Duodenal mucosa (tissue), 2 donors: ENCODE measurements around the gene MIF.

Experiments
- H3K27ac ChIP-seq: one replicate; pipeline ENCODE4 v1.7.0; 2013; ENCODE audit warnings: low read depth, low read length
- H3K27me3 ChIP-seq, 2 donors: one replicate each; pipeline ENCODE4 v1.7.0; 2013; ENCODE audit warnings: low read length in 2 of 2, control low read depth in 1 of 2; ENCODE audit not compliant: insufficient read depth in 2 of 2, control insufficient read depth in 1 of 2
- H3K36me3 ChIP-seq, 2 donors: one replicate each; pipeline ENCODE4 v1.7.0; 2013; ENCODE audit warnings: low read length in 2 of 2, control low read depth in 1 of 2; ENCODE audit not compliant: insufficient read depth in 2 of 2, control insufficient read depth in 1 of 2
- H3K4me1 ChIP-seq, 2 donors: one replicate each; pipeline ENCODE4 v1.7.0; 2013; ENCODE audit warnings: low read length in 2 of 2, control low read depth in 1 of 2; ENCODE audit not compliant: insufficient read depth in 2 of 2, control insufficient read depth in 1 of 2
- H3K4me3 ChIP-seq, 2 donors: one replicate each; pipeline ENCODE4 v1.7.0; 2013; ENCODE audit warnings: low read length in 2 of 2, low read depth in 1 of 2
- H3K9ac ChIP-seq, 2 donors: one replicate each; pipeline ENCODE4 v1.7.0; 2013; ENCODE audit warnings: low read length in 2 of 2, low read depth in 1 of 2
- H3K9me3 ChIP-seq, 2 donors: one replicate each; pipeline ENCODE4 v1.7.0; 2013; ENCODE audit warnings: low read length in 2 of 2, control low read depth in 1 of 2; ENCODE audit not compliant: control insufficient read depth in 1 of 2

The MIF gene

DNA sequence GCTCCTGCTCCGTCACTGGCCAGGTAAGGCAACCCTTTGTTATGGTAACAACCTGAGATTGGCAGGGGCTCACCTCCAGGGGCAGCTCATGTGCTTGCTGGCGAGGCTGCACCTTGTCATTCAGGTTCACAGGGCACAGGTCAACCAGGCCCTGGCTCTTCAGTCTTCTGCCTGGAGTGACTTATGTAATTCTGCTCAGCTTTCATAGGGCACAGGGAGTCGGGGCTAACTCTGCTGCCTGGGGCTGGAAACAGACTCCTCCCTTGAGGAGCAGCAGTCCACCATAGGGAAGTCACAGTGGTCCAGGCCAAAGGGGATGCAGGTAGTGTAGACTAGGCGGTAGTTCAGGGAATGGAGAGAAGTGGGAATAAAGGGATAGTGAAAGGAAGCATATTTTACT is 1.5 kb upstream of the MIF start:
- Histone ChIP-seq H3K9me3 (no peaks in the 10 kb centered on the region), H3K27ac (no peak overlapping the region), H3K4me1 (peaks cover 16 to 21% of the 10 kb centered on the region in 2 donors), H3K9ac (no peak overlapping the region), H3K27me3 (no peaks in the 10 kb centered on the region), H3K4me3 (no peak overlapping the region), H3K36me3 (peaks cover 0 to 16% of the 10 kb centered on the region in 2 donors)

DNA sequence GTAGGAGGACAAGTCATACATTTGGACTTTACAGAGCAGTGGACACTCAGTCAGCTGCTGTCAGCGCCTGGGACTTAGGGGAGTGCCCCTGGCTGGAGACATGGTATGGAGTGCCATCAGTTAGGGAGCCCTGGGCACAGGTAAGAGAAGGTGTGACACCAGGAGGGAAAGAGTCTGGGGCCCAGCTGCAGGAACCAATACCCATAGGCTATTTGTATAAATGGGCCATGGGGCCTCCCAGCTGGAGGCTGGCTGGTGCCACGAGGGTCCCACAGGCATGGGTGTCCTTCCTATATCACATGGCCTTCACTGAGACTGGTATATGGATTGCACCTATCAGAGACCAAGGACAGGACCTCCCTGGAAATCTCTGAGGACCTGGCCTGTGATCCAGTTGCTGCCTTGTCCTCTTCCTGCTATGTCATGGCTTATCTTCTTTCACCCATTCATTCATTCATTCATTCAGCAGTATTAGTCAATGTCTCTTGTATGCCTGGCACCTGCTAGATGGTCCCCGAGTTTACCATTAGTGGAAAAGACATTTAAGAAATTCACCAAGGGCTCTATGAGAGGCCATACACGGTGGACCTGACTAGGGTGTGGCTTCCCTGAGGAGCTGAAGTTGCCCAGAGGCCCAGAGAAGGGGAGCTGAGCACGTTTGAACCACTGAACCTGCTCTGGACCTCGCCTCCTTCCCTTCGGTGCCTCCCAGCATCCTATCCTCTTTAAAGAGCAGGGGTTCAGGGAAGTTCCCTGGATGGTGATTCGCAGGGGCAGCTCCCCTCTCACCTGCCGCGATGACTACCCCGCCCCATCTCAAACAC is 850 bp upstream of the MIF start:
- peaks cover 16 to 26% of the 10 kb centered on the region in 2 donors for H3K4me1 ChIP-seq
- no peaks in the 10 kb centered on the region for H3K9me3 ChIP-seq
- peaks cover 0 to 20% of the 10 kb centered on the region in 2 donors for H3K36me3 ChIP-seq
- H3K27ac ChIP-seq, result peak overlapping the region; percentile 99
- peak overlapping the region; percentile 84 to 88 for H3K9ac ChIP-seq
- H3K4me3 ChIP-seq, result peak overlapping the region; percentile 83 to 88
- no peaks in the 10 kb centered on the region for H3K27me3 ChIP-seq

DNA sequence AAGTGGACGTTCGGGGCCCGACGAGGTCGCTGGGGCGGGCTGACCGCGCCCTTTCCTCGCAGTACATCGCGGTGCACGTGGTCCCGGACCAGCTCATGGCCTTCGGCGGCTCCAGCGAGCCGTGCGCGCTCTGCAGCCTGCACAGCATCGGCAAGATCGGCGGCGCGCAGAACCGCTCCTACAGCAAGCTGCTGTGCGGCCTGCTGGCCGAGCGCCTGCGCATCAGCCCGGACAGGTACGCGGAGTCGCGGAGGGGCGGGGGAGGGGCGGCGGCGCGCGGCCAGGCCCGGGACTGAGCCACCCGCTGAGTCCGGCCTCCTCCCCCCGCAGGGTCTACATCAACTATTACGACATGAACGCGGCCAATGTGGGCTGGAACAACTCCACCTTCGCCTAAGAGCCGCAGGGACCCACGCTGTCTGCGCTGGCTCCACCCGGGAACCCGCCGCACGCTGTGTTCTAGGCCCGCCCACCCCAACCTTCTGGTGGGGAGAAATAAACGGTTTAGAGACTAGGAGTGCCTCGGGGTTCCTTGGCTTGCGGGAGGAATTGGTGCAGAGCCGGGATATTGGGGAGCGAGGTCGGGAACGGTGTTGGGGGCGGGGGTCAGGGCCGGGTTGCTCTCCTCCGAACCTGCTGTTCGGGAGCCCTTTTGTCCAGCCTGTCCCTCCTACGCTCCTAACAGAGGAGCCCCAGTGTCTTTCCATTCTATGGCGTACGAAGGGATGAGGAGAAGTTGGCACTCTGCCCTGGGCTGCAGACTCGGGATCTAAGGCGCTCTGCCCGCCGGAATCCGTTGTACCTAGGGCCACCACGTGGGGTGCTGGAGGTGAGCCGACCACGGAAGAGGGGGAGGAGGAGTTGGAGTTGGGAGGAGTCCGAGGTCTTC is 771 bp downstream of the MIF start:
- H3K36me3 ChIP-seq, result peaks cover 0 to 26% of the 10 kb centered on the region in 2 donors
- H3K27me3 ChIP-seq, result no peaks in the 10 kb centered on the region
- H3K27ac ChIP-seq, result peak overlapping the region; percentile 99
- peak overlapping the region; percentile 83 to 88 for H3K4me3 ChIP-seq
- peak overlapping the region; percentile 84 to 88 for H3K9ac ChIP-seq
- peaks cover 16 to 26% of the 10 kb centered on the region in 2 donors for H3K4me1 ChIP-seq
- H3K9me3 ChIP-seq, result no peaks in the 10 kb centered on the region

DNA sequence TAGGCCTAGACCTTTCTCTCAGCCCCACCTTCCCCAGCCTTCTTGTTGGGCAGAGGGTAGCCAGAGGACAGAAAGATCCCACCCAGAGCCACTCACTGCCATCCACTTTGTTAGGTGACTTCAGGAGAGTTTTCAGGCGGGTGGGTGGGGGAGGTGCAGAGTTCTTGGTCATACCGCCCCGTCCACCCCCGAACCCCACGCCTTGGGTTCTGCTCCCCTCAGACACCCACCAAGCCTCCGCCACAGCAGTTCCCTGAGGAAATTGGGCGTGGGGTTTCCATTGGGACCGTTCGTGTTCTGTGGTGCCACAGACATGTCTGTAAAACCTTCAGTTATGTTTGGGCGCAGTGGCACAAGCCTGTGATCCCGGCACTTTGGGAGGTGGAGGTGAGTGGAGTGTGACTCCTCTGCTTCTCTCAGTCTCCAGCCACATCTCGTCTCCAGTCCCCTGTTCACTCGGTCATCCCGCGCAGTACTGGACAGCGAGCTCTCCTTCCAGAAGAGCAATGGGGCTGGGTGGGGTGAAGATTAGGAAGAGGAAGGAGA is 1.5 kb downstream of the MIF start:
- Histone ChIP-seq H3K4me3 (peak overlapping the region; percentile 83 to 88), H3K9me3 (no peaks in the 10 kb centered on the region), H3K36me3 (peaks cover 0 to 26% of the 10 kb centered on the region in 2 donors), H3K4me1 (peaks cover 16 to 26% of the 10 kb centered on the region in 2 donors), H3K9ac (peak overlapping the region; percentile 84 to 88), H3K27ac (peak overlapping the region; percentile 99), H3K27me3 (no peaks in the 10 kb centered on the region)

DNA sequence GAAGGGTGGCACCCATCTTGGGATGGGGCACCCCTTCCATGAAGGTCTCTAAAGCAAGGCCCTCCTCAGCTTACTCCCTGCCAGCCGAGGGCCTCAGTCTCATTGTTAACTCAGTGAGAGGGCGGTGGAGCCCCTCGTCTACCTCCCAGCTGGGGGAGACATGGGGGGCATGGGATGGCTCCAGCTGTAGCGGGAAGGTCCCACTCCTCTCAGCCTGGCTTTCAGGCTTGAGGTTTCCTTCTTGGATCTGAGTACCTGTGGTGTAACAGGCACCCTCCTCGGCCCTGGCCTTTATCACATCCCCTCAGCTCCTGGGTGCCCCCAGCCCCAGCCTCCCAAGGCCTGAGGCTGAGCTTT is 2.0 kb downstream of the MIF start:
- Histone ChIP-seq H3K9ac (no peak overlapping the region), H3K9me3 (no peaks in the 10 kb centered on the region), H3K4me1 (peaks cover 16 to 26% of the 10 kb centered on the region in 2 donors), H3K27me3 (no peaks in the 10 kb centered on the region), H3K4me3 (no peak overlapping the region), H3K27ac (no peak overlapping the region), H3K36me3 (peaks cover 0 to 26% of the 10 kb centered on the region in 2 donors)

DNA sequence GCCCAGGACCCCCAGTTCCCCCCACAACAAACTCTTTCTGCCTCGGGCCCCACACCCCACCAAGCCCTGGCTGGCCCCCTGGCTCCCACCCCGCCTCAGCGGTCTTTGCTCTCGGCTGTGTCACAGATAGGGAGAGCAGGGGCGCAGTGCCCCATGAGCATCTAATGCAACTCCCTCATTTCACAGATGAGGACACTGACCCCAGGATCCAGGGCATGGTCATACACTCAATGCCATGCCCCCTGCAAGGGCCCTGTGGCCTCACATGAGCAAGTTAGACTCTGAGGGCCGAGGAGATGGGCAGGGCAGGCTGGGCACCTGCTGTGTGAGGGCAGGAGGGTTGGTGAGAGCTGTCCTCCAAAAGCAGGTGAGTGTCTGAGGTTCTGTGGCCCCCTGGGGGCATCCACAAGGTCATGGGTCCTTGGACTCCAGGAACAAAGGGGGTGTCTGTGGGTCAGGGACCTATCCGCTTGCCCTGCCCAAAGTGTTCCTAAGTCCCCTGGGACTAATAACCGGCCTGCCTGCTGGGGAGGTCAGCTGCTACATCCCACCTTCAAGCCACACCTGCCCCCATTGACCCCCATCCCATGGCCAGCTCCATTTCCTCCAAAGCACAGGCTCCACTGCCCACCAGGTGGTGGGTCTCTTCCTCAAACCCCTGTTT is 2.5 kb downstream of the MIF start:
- Histone ChIP-seq H3K4me3 (no peak overlapping the region), H3K9ac (no peak overlapping the region), H3K36me3 (peaks cover 0 to 26% of the 10 kb centered on the region in 2 donors), H3K4me1 (peaks cover 16 to 26% of the 10 kb centered on the region in 2 donors), H3K27me3 (no peaks in the 10 kb centered on the region), H3K9me3 (no peaks in the 10 kb centered on the region), H3K27ac (no peak overlapping the region)

DNA sequence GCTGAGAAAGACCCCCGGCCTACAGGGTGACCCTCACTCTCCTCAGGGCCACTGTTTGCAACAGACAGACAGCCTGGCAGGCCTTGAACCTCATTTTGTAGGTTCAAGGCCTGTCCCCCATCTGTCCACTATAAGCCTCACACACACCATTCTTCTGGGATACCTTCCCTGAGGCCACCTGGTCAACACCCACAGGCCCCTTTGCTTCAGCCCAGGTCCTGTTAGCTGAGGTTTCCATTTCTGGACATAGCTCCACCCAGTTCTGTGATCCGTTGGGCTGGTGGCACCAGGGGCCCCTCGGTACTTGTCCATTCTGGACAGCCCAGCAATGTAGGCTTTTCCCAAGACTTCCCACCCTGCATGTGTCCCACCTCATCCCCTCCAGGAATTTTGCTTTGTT is 3.1 kb downstream of the MIF start:
- no peak overlapping the region for H3K27ac ChIP-seq
- H3K27me3 ChIP-seq, result no peaks in the 10 kb centered on the region
- no peak overlapping the region for H3K9ac ChIP-seq
- no peak overlapping the region for H3K4me3 ChIP-seq
- H3K4me1 ChIP-seq, result peaks cover 16 to 26% of the 10 kb centered on the region in 2 donors
- H3K9me3 ChIP-seq, result no peaks in the 10 kb centered on the region
- H3K36me3 ChIP-seq, result peaks cover 0 to 26% of the 10 kb centered on the region in 2 donors

DNA sequence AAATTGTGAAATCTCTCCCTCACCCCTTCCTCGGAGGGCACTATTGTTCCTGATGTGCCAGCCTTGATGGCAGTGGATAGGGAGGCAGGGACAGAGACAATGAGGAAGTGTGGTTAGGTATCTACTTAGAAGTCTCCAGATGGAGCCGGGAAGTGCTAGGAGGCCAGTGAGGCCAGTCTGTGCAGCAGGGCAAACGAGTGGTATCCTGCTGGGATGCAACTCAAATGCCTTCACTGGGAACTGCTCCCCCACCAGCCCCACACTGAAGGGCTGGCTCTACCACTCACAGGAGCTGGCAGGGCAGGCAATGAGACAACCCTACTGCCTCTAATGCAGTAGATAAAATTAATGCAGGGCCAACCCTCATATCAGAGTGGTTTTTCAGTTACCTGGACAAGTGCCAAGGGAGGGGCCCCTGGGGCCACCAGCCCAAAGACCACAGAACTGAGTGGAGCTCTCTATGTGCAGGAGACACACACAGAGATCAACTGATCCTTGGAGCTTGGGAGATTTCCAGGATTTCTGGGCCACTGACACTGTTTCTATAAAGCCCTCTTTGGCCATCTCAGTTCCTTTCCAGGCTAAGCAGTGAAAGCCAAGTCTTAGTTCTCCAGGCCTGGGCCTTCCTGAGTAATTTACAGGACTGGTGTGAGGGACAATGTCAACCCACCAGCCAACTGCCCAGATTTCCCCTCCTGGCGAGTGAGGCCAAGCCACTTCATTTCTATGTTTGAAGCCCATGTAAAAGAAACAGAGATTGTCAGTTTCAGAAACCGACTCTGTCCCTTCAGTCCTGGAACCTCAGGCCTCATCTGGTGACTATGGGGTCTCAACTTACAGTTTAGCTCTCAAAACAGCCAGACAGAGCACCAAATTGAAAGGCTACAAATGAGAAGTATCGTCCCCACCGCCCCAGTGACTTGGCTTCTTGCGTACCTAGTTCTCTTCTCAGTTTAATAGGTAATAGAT is 4.1 kb downstream of the MIF start:
- no peak overlapping the region for H3K9ac ChIP-seq
- no peak overlapping the region for H3K27ac ChIP-seq
- H3K27me3 ChIP-seq, result no peaks in the 10 kb centered on the region
- H3K4me3 ChIP-seq, result no peak overlapping the region
- peaks cover 0 to 26% of the 10 kb centered on the region in 2 donors for H3K36me3 ChIP-seq
- H3K9me3 ChIP-seq, result no peaks in the 10 kb centered on the region
- H3K4me1 ChIP-seq, result peaks cover 14 to 22% of the 10 kb centered on the region in 2 donors
